WTC11 (cell line): ENCODE results near the gene ARHGEF25. TPM values are rescaled to one million over a fixed set of nuclear protein-coding genes. Genes with fewer than 3 reads are reported as not detected.
A peak's percentile ranks its signal among the peaks of the same experiment; 100 is the strongest.

Experiments
- ATAC-seq: fragments of 200-7000 bp; cut with Tn5 transposase; 2 replicates; pipeline ENCODE4 v1.10.0; 2021; ENCODE audit warnings: mild to moderate bottlenecking, moderate library complexity
- CTCF ChIA-PET: fragments of 300-600 bp; sonication (Branson Sonifier 250); formaldehyde crosslinking; loops from one replicate; lab custom pipeline; 2021; ENCODE audit warnings: antibody characterized with exemption; lab: Charles Lee
- POLR2A ChIA-PET: fragments of 350-600 bp; sonication (Branson Sonifier 250); formaldehyde crosslinking; loops from one replicate; lab custom pipeline; 2021; ENCODE audit warnings: antibody characterized with exemption; lab: Charles Lee
- DNase-seq: peaks from one replicate; pipeline ENCODE4 v3.0.0; 2021; ENCODE audit warnings: low spot score
- H3K27ac Mint-ChIP-seq: 2 replicates; pipeline ENCODE4 v1.8.0; 2021; ENCODE audit warnings: mixed read lengths
- H3K27me3 Mint-ChIP-seq: 2 replicates; pipeline ENCODE4 v1.8.0; 2021; ENCODE audit warnings: low read depth, mild to moderate bottlenecking, moderate library complexity, mixed read lengths
- H3K36me3 Mint-ChIP-seq: 2 replicates; pipeline ENCODE4 v1.8.0; 2021; ENCODE audit warnings: mixed read lengths
- H3K4me1 Mint-ChIP-seq: 2 replicates; pipeline ENCODE4 v1.8.0; 2022; ENCODE audit warnings: mixed read lengths
- H3K4me3 Mint-ChIP-seq: 2 replicates; pipeline ENCODE4 v1.8.0; 2021; ENCODE audit warnings: mild to moderate bottlenecking, moderate library complexity, mixed read lengths
- H3K9me3 Mint-ChIP-seq: 2 replicates; pipeline ENCODE4 v1.8.0; 2021; ENCODE audit warnings: mixed read lengths
- ERG ChIP-seq: fragments of 250-450 bp; sonication (Bioruptor Pico); IDR thresholded peaks from 2 replicates; pipeline ENCODE4 v1.8.0; 2021; ENCODE audit warnings: mild to moderate bottlenecking
- FOXP1 ChIP-seq: sonication (generic); formaldehyde crosslinking; IDR thresholded peaks from 2 replicates; pipeline ENCODE4 v1.8.0; 2022; ENCODE audit warnings: missing genetic modification reagents, mild to moderate bottlenecking, moderate library complexity, borderline replicate concordance
- RELA ChIP-seq: sonication (generic); formaldehyde crosslinking; IDR thresholded peaks from 2 replicates; pipeline ENCODE4 v1.8.1; 2022; ENCODE audit warnings: missing genetic modification reagents, mild to moderate bottlenecking, borderline replicate concordance
- TP53 ChIP-seq: sonication (generic); formaldehyde crosslinking; IDR thresholded peaks from 2 replicates; pipeline ENCODE4 v1.8.1; 2023; ENCODE audit warnings: mild to moderate bottlenecking, missing genetic modification reagents
- USF1 ChIP-seq: sonication (generic); formaldehyde crosslinking; IDR thresholded peaks from 2 replicates; pipeline ENCODE4 v1.8.0; 2022; ENCODE audit warnings: mild to moderate bottlenecking, missing genetic modification reagents
- total RNA-seq: library from RNA; stranded (reverse); gene quantifications from 3 replicates; pipeline ENCODE4 v1.2.3, GENCODE V29; 2021
- TF ChIP-seq, protein P1 (sequence below): sonication (generic); formaldehyde crosslinking; IDR thresholded peaks from 2 replicates; pipeline ENCODE4 v1.8.0; 2022; ENCODE audit warnings: missing genetic modification reagents
- TF ChIP-seq, protein P2 (sequence below): sonication (generic); formaldehyde crosslinking; IDR thresholded peaks from 2 replicates; pipeline ENCODE4 v1.8.0; 2023; ENCODE audit warnings: mild to moderate bottlenecking, missing genetic modification reagents
- TF ChIP-seq, protein P3 (sequence below): sonication (generic); formaldehyde crosslinking; IDR thresholded peaks from 2 replicates; pipeline ENCODE4 v1.8.1; 2023; ENCODE audit warnings: mild to moderate bottlenecking, missing genetic modification reagents, moderate library complexity
- TF ChIP-seq, protein P4 (sequence below): sonication (generic); formaldehyde crosslinking; IDR thresholded peaks from 2 replicates; pipeline ENCODE4 v1.8.0; 2022; ENCODE audit warnings: mild to moderate bottlenecking, missing genetic modification reagents
- TF ChIP-seq, protein P5 (sequence below): fragments of 250-450 bp; sonication (Bioruptor Pico); IDR thresholded peaks from 2 replicates; pipeline ENCODE4 v1.9.0; 2021; ENCODE audit warnings: mild to moderate bottlenecking, borderline replicate concordance

The ARHGEF25 gene
- total RNA-seq, 1 experiment from 2014 or later = 11.9 TPM

- no peak for TF ChIP-seq RELA (CRISPR knock-in tag)
- TF ChIP-seq, protein P1, sequence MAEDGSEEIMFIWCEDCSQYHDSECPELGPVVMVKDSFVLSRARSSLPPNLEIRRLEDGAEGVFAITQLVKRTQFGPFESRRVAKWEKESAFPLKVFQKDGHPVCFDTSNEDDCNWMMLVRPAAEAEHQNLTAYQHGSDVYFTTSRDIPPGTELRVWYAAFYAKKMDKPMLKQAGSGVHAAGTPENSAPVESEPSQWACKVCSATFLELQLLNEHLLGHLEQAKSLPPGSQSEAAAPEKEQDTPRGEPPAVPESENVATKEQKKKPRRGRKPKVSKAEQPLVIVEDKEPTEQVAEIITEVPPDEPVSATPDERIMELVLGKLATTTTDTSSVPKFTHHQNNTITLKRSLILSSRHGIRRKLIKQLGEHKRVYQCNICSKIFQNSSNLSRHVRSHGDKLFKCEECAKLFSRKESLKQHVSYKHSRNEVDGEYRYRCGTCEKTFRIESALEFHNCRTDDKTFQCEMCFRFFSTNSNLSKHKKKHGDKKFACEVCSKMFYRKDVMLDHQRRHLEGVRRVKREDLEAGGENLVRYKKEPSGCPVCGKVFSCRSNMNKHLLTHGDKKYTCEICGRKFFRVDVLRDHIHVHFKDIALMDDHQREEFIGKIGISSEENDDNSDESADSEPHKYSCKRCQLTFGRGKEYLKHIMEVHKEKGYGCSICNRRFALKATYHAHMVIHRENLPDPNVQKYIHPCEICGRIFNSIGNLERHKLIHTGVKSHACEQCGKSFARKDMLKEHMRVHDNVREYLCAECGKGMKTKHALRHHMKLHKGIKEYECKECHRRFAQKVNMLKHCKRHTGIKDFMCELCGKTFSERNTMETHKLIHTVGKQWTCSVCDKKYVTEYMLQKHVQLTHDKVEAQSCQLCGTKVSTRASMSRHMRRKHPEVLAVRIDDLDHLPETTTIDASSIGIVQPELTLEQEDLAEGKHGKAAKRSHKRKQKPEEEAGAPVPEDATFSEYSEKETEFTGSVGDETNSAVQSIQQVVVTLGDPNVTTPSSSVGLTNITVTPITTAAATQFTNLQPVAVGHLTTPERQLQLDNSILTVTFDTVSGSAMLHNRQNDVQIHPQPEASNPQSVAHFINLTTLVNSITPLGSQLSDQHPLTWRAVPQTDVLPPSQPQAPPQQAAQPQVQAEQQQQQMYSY = no peak
These were observed 3.1 kb upstream of the ARHGEF25 start (continued) for GRCh38 chr12:57607958-57608663.

GRCh38 chr12:57609101-57609780 is 2.0 kb upstream of the ARHGEF25 start:
- peaks cover 11% of the 10 kb centered on the region for H3K36me3 Mint-ChIP-seq
- CTCF ChIA-PET = interaction anchor here (0.6 to 5.4 kb wide), 8 partner anchors 11 to 126 kb away, joined by 3 to 34 read pairs (median 4); partner anchors contain the start of gene B4GALNT1
- peaks cover 32% of the 10 kb centered on the region for H3K27me3 Mint-ChIP-seq
- peaks cover 41% of the 10 kb centered on the region for H3K4me1 Mint-ChIP-seq
- no peaks in the 10 kb centered on the region for H3K9me3 Mint-ChIP-seq
- POLR2A ChIA-PET = interaction anchor here (0.6 to 1.0 kb wide), 2 partner anchors 18 to 154 kb away, joined by 3 read pairs; partner anchors contain the start of gene INHBE
- H3K4me3 Mint-ChIP-seq = peak overlapping the region; percentile 87
- DNase-seq (peak; percentile 71), ATAC-seq (peak; percentile 11)
- H3K27ac Mint-ChIP-seq = no peak overlapping the region
- TF ChIP-seq, protein P2, sequence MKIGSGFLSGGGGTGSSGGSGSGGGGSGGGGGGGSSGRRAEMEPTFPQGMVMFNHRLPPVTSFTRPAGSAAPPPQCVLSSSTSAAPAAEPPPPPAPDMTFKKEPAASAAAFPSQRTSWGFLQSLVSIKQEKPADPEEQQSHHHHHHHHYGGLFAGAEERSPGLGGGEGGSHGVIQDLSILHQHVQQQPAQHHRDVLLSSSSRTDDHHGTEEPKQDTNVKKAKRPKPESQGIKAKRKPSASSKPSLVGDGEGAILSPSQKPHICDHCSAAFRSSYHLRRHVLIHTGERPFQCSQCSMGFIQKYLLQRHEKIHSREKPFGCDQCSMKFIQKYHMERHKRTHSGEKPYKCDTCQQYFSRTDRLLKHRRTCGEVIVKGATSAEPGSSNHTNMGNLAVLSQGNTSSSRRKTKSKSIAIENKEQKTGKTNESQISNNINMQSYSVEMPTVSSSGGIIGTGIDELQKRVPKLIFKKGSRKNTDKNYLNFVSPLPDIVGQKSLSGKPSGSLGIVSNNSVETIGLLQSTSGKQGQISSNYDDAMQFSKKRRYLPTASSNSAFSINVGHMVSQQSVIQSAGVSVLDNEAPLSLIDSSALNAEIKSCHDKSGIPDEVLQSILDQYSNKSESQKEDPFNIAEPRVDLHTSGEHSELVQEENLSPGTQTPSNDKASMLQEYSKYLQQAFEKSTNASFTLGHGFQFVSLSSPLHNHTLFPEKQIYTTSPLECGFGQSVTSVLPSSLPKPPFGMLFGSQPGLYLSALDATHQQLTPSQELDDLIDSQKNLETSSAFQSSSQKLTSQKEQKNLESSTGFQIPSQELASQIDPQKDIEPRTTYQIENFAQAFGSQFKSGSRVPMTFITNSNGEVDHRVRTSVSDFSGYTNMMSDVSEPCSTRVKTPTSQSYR (CRISPR knock-in tag) = peak; percentile 94
- TF ChIP-seq, protein P3, sequence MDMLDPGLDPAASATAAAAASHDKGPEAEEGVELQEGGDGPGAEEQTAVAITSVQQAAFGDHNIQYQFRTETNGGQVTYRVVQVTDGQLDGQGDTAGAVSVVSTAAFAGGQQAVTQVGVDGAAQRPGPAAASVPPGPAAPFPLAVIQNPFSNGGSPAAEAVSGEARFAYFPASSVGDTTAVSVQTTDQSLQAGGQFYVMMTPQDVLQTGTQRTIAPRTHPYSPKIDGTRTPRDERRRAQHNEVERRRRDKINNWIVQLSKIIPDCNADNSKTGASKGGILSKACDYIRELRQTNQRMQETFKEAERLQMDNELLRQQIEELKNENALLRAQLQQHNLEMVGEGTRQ (CRISPR knock-in tag) = 0 out of 2 replicates have a peak, but pooled peaks have one; percentile 24
- TF ChIP-seq USF1 (peak; percentile 17; the same call in 1 of the 2 replicates), ERG (CRISPR knock-in tag) (no peak), TP53 (CRISPR knock-in tag) (0 out of 2 replicates have a peak, but pooled peaks have one; percentile 64), FOXP1 (CRISPR knock-in tag) (0 out of 2 replicates have a peak, but pooled peaks have one; percentile 34)
- TF ChIP-seq, protein P4, sequence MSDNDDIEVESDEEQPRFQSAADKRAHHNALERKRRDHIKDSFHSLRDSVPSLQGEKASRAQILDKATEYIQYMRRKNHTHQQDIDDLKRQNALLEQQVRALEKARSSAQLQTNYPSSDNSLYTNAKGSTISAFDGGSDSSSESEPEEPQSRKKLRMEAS (CRISPR knock-in tag) = peak; percentile 51
- TF ChIP-seq, protein P5, sequence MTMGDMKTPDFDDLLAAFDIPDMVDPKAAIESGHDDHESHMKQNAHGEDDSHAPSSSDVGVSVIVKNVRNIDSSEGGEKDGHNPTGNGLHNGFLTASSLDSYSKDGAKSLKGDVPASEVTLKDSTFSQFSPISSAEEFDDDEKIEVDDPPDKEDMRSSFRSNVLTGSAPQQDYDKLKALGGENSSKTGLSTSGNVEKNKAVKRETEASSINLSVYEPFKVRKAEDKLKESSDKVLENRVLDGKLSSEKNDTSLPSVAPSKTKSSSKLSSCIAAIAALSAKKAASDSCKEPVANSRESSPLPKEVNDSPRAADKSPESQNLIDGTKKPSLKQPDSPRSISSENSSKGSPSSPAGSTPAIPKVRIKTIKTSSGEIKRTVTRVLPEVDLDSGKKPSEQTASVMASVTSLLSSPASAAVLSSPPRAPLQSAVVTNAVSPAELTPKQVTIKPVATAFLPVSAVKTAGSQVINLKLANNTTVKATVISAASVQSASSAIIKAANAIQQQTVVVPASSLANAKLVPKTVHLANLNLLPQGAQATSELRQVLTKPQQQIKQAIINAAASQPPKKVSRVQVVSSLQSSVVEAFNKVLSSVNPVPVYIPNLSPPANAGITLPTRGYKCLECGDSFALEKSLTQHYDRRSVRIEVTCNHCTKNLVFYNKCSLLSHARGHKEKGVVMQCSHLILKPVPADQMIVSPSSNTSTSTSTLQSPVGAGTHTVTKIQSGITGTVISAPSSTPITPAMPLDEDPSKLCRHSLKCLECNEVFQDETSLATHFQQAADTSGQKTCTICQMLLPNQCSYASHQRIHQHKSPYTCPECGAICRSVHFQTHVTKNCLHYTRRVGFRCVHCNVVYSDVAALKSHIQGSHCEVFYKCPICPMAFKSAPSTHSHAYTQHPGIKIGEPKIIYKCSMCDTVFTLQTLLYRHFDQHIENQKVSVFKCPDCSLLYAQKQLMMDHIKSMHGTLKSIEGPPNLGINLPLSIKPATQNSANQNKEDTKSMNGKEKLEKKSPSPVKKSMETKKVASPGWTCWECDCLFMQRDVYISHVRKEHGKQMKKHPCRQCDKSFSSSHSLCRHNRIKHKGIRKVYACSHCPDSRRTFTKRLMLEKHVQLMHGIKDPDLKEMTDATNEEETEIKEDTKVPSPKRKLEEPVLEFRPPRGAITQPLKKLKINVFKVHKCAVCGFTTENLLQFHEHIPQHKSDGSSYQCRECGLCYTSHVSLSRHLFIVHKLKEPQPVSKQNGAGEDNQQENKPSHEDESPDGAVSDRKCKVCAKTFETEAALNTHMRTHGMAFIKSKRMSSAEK (CRISPR knock-in tag) = no peak
